K562 (cell line): Measurements from ENCODE around the gene R3HDM2. TPM values are rescaled to one million over a fixed set of nuclear protein-coding genes. Genes with fewer than 3 reads are reported as not detected.

Source experiments
- CBX1 ChIP-seq: sonication (generic); IDR thresholded peaks from 2 replicates; pipeline ENCODE4 v1.6.1; 2016; ENCODE audit warnings: antibody characterized with exemption, low read depth, mild to moderate bottlenecking
- CCAR2 ChIP-seq: fragments of 200-400 bp; formaldehyde crosslinking; IDR thresholded peaks from 2 replicates; pipeline ENCODE4 v1.6.1; 2017; ENCODE audit warnings: mild to moderate bottlenecking, low read depth, low read length
- FIP1L1 ChIP-seq: fragments of 200-400 bp; formaldehyde crosslinking; IDR thresholded peaks from 2 replicates; pipeline ENCODE4 v1.6.1; 2018; ENCODE audit warnings: mild to moderate bottlenecking, low read depth, low read length; ENCODE audit not compliant: poor library complexity, severe bottlenecking
- HLTF ChIP-seq: fragments of 450-650 bp; IDR thresholded peaks from 2 replicates; pipeline ENCODE4 v1.6.1; 2016
- HNRNPLL ChIP-seq: fragments of 200-400 bp; formaldehyde crosslinking; IDR thresholded peaks from 2 replicates; pipeline ENCODE4 v1.6.1; 2017; ENCODE audit warnings: low read length, low read depth, mild to moderate bottlenecking; ENCODE audit not compliant: poor library complexity, severe bottlenecking
- LEF1 ChIP-seq: fragments of 450-650 bp; IDR thresholded peaks from 2 replicates; pipeline ENCODE4 v1.6.1; 2016; ENCODE audit warnings: mild to moderate bottlenecking
- MTA3 ChIP-seq: fragments of 450-650 bp; formaldehyde crosslinking; IDR thresholded peaks from 2 replicates; pipeline ENCODE4 v1.6.1; 2017; ENCODE audit warnings: mild to moderate bottlenecking, borderline replicate concordance
- POLR2AphosphoS2 ChIP-seq: IDR thresholded peaks from 2 replicates; pipeline ENCODE4 v1.6.1; 2012; ENCODE audit warnings: low read length, improper control_type of control experiment
- SP2 ChIP-seq: IDR thresholded peaks from 2 replicates; pipeline ENCODE4 v1.6.1; 2011; ENCODE audit warnings: mild to moderate bottlenecking, low read depth, low read length, moderate library complexity; ENCODE audit not compliant: poor library complexity, severe bottlenecking; ENCODE audit errors: extremely low read depth
- ZNF121 ChIP-seq: sonication (generic); formaldehyde crosslinking; conservative IDR thresholded peaks from 2 replicates; pipeline ENCODE4 v1.8.0; 2022; ENCODE audit warnings: missing genetic modification reagents
- polyA plus RNA-seq, 8 experiments: library from polyadenylated mRNA; depleted of rRNA in 4 of 8; stranded (reverse) in 5 of 8; unstranded in 3 of 8; fragments of >200 nt; fragmentation: Nextera tagmentation in 2 of 8; fragmentation: Illumina TruSeq in 1 of 8; extraction: Ambion mirVana in 2 of 8; extraction: Trizol in 1 of 8; gene quantifications; 2 replicates each; pipeline versions ENCODE4 v1.2.1 to v1.2.3, GENCODE V29; 2011 to 2014; ENCODE audit warnings: inconsistent platforms in 1 of 8, missing spikeins in 1 of 8
- total RNA-seq, 7 experiments: library from RNA; depleted of rRNA in 6 of 7; stranded (reverse); fragments of >200 nt in 6 of 7; fragmentation: Illumina TruSeq in 2 of 7; extraction: Trizol in 2 of 7; gene quantifications; 2 replicates each; pipeline versions ENCODE4 v1.2.1 to v1.2.3, GENCODE V29; 2011 to 2021; ENCODE audit warnings: low replicate concordance in 1 of 7
- TF ChIP-seq, protein P1 (sequence below): sonication (generic); formaldehyde crosslinking; IDR thresholded peaks from 2 replicates; pipeline ENCODE4 v1.8.1; 2023; ENCODE audit warnings: mild to moderate bottlenecking, missing genetic modification reagents
- TF ChIP-seq, protein P2 (sequence below): sonication (generic); IDR thresholded peaks from 2 replicates; pipeline ENCODE4 v1.6.1; 2016
- TF ChIP-seq, protein P3 (sequence below), 2 experiments: fragments of 450-650 bp in 1 of 2; IDR thresholded peaks; 2 replicates each; pipeline ENCODE4 v1.6.1; 2011 to 2017; ENCODE audit warnings: low read depth in 2 of 2, antibody characterized with exemption in 1 of 2, borderline replicate concordance in 1 of 2, low read length in 1 of 2, mild to moderate bottlenecking in 1 of 2, mixed read lengths in 1 of 2; ENCODE audit not compliant: control insufficient read depth in 1 of 2

Gene R3HDM2
- total and polyA plus RNA-seq, 9 of the 15 experiments (the other 6 are each of a cell fraction or from before 2014, with no cell fraction given): 3.3 to 18.8 (median 9.0) TPM

DNA sequence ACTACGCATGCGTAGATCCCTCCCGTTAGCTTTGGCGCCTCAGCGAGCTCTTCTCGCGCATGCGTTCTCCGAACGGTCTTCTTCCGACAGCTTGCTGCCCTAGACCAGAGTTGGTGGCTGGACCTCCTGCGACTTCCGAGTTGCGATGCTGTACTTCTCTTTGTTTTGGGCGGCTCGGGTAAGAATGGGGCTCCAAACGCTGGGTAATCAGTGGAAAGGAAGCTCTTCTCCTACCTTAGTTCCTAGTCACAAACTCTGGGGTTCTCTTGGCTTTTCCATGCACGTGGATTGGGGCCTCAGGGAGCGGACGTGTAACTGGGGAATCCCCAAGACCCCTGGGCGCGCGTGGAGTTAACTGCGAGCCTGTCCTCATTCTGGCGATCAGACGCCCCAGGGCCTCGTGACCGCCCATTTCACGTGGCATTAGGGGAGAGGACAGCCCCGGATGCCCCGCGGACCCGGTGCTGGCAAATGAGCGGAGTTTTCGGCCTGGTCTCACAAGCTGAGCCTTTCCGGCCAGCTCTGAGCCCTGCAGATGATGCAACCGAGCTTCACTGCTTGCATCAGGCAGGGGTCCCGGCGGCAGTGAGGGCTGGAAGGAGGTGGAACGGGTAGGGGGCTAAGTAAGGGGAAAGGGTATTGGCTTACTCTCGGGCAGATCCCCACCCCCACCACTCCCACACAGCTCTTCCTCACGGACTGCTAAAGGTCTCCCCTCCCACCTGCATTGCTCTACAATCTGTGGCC is 201.0 kb downstream of the R3HDM2 start, which contains the start of gene SHMT2 (continued):
- TF ChIP-seq CCAR2 (no peak), SP2 (no peak), CBX1 (no peak), LEF1 (no peak), HLTF (no peak), FIP1L1 (no peak), HNRNPLL (no peak), POLR2AphosphoS2 (no peak), MTA3 (no peak), ZNF121 (no peak)
- TF ChIP-seq, protein P1, sequence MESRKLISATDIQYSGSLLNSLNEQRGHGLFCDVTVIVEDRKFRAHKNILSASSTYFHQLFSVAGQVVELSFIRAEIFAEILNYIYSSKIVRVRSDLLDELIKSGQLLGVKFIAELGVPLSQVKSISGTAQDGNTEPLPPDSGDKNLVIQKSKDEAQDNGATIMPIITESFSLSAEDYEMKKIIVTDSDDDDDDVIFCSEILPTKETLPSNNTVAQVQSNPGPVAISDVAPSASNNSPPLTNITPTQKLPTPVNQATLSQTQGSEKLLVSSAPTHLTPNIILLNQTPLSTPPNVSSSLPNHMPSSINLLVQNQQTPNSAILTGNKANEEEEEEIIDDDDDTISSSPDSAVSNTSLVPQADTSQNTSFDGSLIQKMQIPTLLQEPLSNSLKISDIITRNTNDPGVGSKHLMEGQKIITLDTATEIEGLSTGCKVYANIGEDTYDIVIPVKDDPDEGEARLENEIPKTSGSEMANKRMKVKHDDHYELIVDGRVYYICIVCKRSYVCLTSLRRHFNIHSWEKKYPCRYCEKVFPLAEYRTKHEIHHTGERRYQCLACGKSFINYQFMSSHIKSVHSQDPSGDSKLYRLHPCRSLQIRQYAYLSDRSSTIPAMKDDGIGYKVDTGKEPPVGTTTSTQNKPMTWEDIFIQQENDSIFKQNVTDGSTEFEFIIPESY (CRISPR knock-in tag): no peak
- TF ChIP-seq, protein P2, sequence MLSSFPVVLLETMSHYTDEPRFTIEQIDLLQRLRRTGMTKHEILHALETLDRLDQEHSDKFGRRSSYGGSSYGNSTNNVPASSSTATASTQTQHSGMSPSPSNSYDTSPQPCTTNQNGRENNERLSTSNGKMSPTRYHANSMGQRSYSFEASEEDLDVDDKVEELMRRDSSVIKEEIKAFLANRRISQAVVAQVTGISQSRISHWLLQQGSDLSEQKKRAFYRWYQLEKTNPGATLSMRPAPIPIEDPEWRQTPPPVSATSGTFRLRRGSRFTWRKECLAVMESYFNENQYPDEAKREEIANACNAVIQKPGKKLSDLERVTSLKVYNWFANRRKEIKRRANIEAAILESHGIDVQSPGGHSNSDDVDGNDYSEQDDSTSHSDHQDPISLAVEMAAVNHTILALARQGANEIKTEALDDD: no peak
- TF ChIP-seq, protein P3, sequence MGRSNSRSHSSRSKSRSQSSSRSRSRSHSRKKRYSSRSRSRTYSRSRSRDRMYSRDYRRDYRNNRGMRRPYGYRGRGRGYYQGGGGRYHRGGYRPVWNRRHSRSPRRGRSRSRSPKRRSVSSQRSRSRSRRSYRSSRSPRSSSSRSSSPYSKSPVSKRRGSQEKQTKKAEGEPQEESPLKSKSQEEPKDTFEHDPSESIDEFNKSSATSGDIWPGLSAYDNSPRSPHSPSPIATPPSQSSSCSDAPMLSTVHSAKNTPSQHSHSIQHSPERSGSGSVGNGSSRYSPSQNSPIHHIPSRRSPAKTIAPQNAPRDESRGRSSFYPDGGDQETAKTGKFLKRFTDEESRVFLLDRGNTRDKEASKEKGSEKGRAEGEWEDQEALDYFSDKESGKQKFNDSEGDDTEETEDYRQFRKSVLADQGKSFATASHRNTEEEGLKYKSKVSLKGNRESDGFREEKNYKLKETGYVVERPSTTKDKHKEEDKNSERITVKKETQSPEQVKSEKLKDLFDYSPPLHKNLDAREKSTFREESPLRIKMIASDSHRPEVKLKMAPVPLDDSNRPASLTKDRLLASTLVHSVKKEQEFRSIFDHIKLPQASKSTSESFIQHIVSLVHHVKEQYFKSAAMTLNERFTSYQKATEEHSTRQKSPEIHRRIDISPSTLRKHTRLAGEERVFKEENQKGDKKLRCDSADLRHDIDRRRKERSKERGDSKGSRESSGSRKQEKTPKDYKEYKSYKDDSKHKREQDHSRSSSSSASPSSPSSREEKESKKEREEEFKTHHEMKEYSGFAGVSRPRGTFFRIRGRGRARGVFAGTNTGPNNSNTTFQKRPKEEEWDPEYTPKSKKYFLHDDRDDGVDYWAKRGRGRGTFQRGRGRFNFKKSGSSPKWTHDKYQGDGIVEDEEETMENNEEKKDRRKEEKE (IDR thresholded peaks at IDR 0.05; ENCODE audit: borderline replicate concordance in 1 of 2, control insufficient read depth in 1 of 2, low read depth in 2 of 2, low read length in 1 of 2): no peak
